Ovary (tissue), 3 donors: ENCODE results near the gene AUH.

Experiments
- EP300 ChIP-seq: sonication (generic); formaldehyde crosslinking; IDR thresholded peaks from one replicate; pipeline ENCODE4 v1.6.1; 2017; ENCODE audit warnings: antibody characterized with exemption
- TF ChIP-seq, protein P1 (sequence below), 3 donors: fragments of 450-650 bp in 2 of 3; fragments of 200-600 bp in 1 of 3; IDR thresholded peaks; one replicate each; pipeline versions ENCODE4 v1.5.1 to v1.8.0; 2016 to 2022; ENCODE audit warnings: antibody characterized with exemption in 3 of 3, mild to moderate bottlenecking in 1 of 3
- donor health status: DM: no; HTN: no; CAD: no.

DNA sequence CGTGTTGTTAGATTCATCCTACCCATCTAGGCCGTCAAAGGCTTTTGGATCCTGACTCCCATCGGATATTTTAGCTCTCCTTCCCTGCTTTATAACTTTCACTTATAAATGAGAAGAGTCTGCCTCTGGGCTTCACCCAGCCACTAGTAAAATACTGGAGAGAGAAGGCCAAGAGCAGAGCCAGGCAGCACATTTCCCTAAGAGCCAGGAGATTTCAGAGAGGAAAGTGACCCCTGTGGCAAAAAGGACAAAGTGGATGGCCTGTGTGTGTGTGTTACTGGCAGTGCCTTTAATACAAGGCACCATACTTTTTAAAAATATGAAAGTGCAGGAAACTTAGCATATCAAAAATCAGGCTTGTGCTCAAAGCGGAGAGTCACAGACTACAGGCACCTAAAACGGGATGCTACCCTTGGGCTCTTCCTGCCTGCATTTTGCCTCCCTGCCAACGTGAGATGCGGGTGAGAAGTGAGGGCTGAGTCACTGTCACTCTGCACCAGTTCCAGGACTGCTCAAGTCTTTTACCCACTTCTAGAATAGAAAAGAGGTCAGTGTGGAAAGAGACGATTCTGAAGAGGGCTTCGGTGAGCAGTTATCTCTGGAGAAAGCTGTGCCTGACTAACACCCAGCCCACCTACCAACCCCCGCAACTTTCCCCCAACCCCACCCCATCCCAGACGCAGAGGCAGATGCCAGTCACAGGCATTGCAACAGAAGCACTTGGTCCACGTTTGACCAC, 46.0 kb upstream of the AUH start:
- TF ChIP-seq, protein P1, sequence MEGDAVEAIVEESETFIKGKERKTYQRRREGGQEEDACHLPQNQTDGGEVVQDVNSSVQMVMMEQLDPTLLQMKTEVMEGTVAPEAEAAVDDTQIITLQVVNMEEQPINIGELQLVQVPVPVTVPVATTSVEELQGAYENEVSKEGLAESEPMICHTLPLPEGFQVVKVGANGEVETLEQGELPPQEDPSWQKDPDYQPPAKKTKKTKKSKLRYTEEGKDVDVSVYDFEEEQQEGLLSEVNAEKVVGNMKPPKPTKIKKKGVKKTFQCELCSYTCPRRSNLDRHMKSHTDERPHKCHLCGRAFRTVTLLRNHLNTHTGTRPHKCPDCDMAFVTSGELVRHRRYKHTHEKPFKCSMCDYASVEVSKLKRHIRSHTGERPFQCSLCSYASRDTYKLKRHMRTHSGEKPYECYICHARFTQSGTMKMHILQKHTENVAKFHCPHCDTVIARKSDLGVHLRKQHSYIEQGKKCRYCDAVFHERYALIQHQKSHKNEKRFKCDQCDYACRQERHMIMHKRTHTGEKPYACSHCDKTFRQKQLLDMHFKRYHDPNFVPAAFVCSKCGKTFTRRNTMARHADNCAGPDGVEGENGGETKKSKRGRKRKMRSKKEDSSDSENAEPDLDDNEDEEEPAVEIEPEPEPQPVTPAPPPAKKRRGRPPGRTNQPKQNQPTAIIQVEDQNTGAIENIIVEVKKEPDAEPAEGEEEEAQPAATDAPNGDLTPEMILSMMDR (IDR thresholded peaks at IDR 0.05) = no peak
- TF ChIP-seq EP300 = no peak
